HEK293 (cell line): ENCODE data around the gene MELTF.

Source experiments
- CTCF ChIA-PET: fragments of 350-600 bp; formaldehyde crosslinking; extraction: SDS; loops from one replicate; lab custom pipeline; 2021; ENCODE audit warnings: antibody characterized with exemption; lab: Yijun Ruan, JAX
- POLR2A ChIA-PET: fragments of 300-600 bp; formaldehyde crosslinking; extraction: SDS; loops from one replicate; lab custom pipeline; 2020; ENCODE audit warnings: antibody characterized with exemption, inconsistent platforms; lab: Yijun Ruan, JAX
- H3K27ac ChIP-seq: fragments of 200-500 bp; sonication (Bioruptor generic); 2 replicates; pipeline ENCODE4 v1.5.1; 2014; ENCODE audit warnings: low read depth, low read length, control low read depth, inconsistent platforms; ENCODE audit errors: extremely low read depth
- H3K36me3 ChIP-seq, 2 experiments: fragments of 200-500 bp in 1 of 2; sonication (Bioruptor generic) in 1 of 2; 1 replicate in 1 of 2; 2 replicates in 1 of 2; pipeline ENCODE4 v1.5.1; 2014 to 2017; ENCODE audit warnings: inconsistent platforms in 2 of 2, low read length in 2 of 2; ENCODE audit not compliant: control insufficient read depth in 2 of 2, insufficient read depth in 1 of 2
- H3K4me1 ChIP-seq: fragments of 200-500 bp; sonication (Bioruptor generic); 2 replicates; pipeline ENCODE4 v1.5.1; 2014; ENCODE audit warnings: mild to moderate bottlenecking, low read length, inconsistent platforms; ENCODE audit not compliant: control insufficient read depth, insufficient read depth
- H3K4me3 ChIP-seq: 2 replicates; pipeline ENCODE4 v1.5.1; 2011; ENCODE audit warnings: low read depth, mild to moderate bottlenecking, control low read depth, low read length, moderate library complexity
- H3K9me3 ChIP-seq: fragments of 200-500 bp; sonication (Bioruptor generic); 2 replicates; pipeline ENCODE4 v1.5.1; 2014; ENCODE audit warnings: low read depth, low read length, inconsistent platforms; ENCODE audit not compliant: control insufficient read depth, insufficient read depth
- BCL11B ChIP-seq: fragments of 450-650 bp; formaldehyde crosslinking; IDR thresholded peaks from 2 replicates; pipeline ENCODE4 v1.5.1; 2016; ENCODE audit warnings: low read depth, missing biosample characterization, missing genetic modification characterization
- EGR2 ChIP-seq: fragments of 450-650 bp; formaldehyde crosslinking; IDR thresholded peaks from 2 replicates; pipeline ENCODE4 v1.5.1; 2016; ENCODE audit warnings: low read depth, missing biosample characterization, missing genetic modification characterization
- GFI1B ChIP-seq: fragments of 450-650 bp; formaldehyde crosslinking; IDR thresholded peaks from 2 replicates; pipeline ENCODE4 v1.5.1; 2016; ENCODE audit warnings: missing biosample characterization, missing genetic modification characterization
- HOXD13 ChIP-seq: sonication (generic); formaldehyde crosslinking; IDR thresholded peaks from 2 replicates; pipeline ENCODE4 v1.8.0; 2022; ENCODE audit warnings: missing genetic modification reagents, borderline replicate concordance
- IKZF3 ChIP-seq: fragments of 450-650 bp; IDR thresholded peaks from 2 replicates; pipeline ENCODE4 v1.5.0; 2018; ENCODE audit warnings: missing biosample characterization, mild to moderate bottlenecking, missing genetic modification characterization, moderate library complexity
- KLF8 ChIP-seq: fragments of 450-650 bp; formaldehyde crosslinking; IDR thresholded peaks from 2 replicates; pipeline ENCODE4 v1.5.1; 2016; ENCODE audit warnings: missing biosample characterization, missing genetic modification characterization
- SCRT2 ChIP-seq: fragments of 450-650 bp; formaldehyde crosslinking; IDR thresholded peaks from 2 replicates; pipeline ENCODE4 v1.5.1; 2016; ENCODE audit warnings: missing biosample characterization, missing genetic modification characterization
- ZFP69B ChIP-seq: fragments of 450-650 bp; formaldehyde crosslinking; IDR thresholded peaks from 2 replicates; pipeline ENCODE4 v1.5.1; 2016; ENCODE audit warnings: missing biosample characterization, missing genetic modification characterization
- ZNF335 ChIP-seq: fragments of 450-650 bp; formaldehyde crosslinking; conservative IDR thresholded peaks from 2 replicates; pipeline ENCODE4 v1.5.1; 2016; ENCODE audit warnings: missing biosample characterization, missing genetic modification characterization
- ZNF449 ChIP-seq: fragments of 450-650 bp; formaldehyde crosslinking; IDR thresholded peaks from 2 replicates; pipeline ENCODE4 v1.5.1; 2017; ENCODE audit warnings: missing biosample characterization, mild to moderate bottlenecking, missing genetic modification characterization, moderate library complexity
- ZNF473 ChIP-seq: fragments of 450-650 bp; formaldehyde crosslinking; IDR thresholded peaks from 2 replicates; pipeline ENCODE4 v1.5.1; 2017; ENCODE audit warnings: missing biosample characterization, missing genetic modification characterization
- ZNF548 ChIP-seq: fragments of 450-650 bp; formaldehyde crosslinking; IDR thresholded peaks from 2 replicates; pipeline ENCODE4 v1.5.1; 2016; ENCODE audit warnings: missing biosample characterization, missing genetic modification characterization
- ZNF555 ChIP-seq: fragments of 450-650 bp; formaldehyde crosslinking; conservative IDR thresholded peaks from 2 replicates; pipeline ENCODE4 v1.5.1; 2017; ENCODE audit warnings: missing biosample characterization, mild to moderate bottlenecking, missing genetic modification characterization, inconsistent platforms
- ZNF561 ChIP-seq: fragments of 450-650 bp; IDR thresholded peaks from 2 replicates; pipeline ENCODE4 v1.5.1; 2018; ENCODE audit warnings: missing biosample characterization, missing genetic modification characterization, borderline replicate concordance
- ZNF585B ChIP-seq: fragments of 450-650 bp; formaldehyde crosslinking; IDR thresholded peaks from 2 replicates; pipeline ENCODE4 v1.5.1; 2016; ENCODE audit warnings: missing biosample characterization, missing genetic modification characterization
- ZNF621 ChIP-seq: fragments of 450-650 bp; formaldehyde crosslinking; IDR thresholded peaks from 2 replicates; pipeline ENCODE4 v1.5.1; 2017; ENCODE audit warnings: missing biosample characterization, missing genetic modification characterization
- ZNF660 ChIP-seq: fragments of 450-650 bp; IDR thresholded peaks from 2 replicates; pipeline ENCODE4 v1.5.1; 2018; ENCODE audit warnings: missing biosample characterization, mild to moderate bottlenecking, missing genetic modification characterization
- ZNF677 ChIP-seq: fragments of 450-650 bp; IDR thresholded peaks from 2 replicates; pipeline ENCODE4 v1.5.0; 2018; ENCODE audit warnings: missing biosample characterization, mild to moderate bottlenecking, missing genetic modification characterization, moderate library complexity
- TF ChIP-seq, protein P1 (sequence below): fragments of 450-650 bp; formaldehyde crosslinking; IDR thresholded peaks from 2 replicates; pipeline ENCODE4 v1.5.1; 2017; ENCODE audit warnings: missing biosample characterization, missing genetic modification characterization
- TF ChIP-seq, protein P2 (sequence below): fragments of 450-650 bp; formaldehyde crosslinking; IDR thresholded peaks from 2 replicates; pipeline ENCODE4 v1.5.1; 2016; ENCODE audit warnings: missing biosample characterization, missing genetic modification characterization, borderline replicate concordance

Gene MELTF

DNA sequence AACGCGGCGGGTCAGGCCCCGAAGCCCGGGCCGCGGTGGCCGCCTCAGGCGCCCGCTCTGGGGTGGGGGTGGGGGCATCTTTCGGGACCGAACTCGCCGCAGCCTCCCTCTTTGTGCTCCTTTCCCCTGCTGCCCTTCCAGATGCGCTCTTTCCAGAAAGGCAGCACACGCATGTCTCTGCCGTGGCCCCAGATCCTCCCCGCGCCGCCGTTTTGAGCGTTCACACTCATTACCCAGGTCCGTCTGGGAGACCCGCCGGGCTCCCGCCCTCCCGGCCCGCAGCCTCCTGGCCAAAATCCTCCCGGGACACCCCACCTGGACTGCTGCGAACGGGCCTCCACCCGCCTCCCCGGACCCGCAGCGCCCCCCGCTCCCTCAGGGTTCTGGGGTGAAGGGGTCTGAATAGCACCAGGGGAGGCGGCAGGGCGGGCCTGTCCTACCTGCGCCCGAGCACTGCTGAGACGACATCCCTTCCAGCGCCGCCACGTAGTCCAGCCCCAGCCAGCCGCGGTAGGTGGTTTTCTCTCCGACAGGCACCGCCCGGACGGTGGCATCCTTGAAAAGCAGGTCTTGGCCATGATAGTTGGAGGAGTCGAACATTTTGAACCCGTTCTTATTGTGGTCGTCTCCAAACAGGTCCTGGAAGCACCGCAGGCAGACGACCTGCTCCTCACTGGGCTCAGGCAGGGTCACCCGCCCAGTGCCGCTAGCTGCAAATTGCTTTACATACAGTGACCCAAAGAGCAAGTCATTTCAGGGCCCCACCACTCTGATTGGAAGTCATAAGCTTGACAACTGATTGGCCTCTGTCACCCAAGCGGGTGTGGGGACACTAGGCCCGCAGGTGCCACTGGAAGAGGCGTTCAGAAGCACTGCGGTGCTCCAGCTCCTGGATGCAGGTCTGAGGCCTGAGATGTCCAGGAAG lies 25.9 kb downstream of the MELTF start:
- Histone ChIP-seq H3K9me3 (no peaks in the 10 kb centered on the region), H3K4me1 (no peaks in the 10 kb centered on the region; the same call in 1 of the 2 replicates), H3K36me3 (peaks cover 0 to 15% of the 10 kb centered on the region in 2 experiments; a peak in 1 of 3 replicates), H3K4me3 (peak overlapping the region; percentile 22), H3K27ac (peak overlapping the region; percentile 60; the same call in 1 of the 2 replicates)
- ChIA-PET POLR2A (no interaction called here), CTCF (interaction anchor here (0.6 to 1.1 kb wide), 4 partner anchors 20 to 294 kb away, joined by 3 to 6 read pairs (median 3); partner anchors contain the start of gene MELTF)
- TF ChIP-seq ZNF335 (peak; percentile 53), GFI1B (tag by site-specific recombination) (no peak)
- TF ChIP-seq, all 188 proteins: peak for 1

DNA sequence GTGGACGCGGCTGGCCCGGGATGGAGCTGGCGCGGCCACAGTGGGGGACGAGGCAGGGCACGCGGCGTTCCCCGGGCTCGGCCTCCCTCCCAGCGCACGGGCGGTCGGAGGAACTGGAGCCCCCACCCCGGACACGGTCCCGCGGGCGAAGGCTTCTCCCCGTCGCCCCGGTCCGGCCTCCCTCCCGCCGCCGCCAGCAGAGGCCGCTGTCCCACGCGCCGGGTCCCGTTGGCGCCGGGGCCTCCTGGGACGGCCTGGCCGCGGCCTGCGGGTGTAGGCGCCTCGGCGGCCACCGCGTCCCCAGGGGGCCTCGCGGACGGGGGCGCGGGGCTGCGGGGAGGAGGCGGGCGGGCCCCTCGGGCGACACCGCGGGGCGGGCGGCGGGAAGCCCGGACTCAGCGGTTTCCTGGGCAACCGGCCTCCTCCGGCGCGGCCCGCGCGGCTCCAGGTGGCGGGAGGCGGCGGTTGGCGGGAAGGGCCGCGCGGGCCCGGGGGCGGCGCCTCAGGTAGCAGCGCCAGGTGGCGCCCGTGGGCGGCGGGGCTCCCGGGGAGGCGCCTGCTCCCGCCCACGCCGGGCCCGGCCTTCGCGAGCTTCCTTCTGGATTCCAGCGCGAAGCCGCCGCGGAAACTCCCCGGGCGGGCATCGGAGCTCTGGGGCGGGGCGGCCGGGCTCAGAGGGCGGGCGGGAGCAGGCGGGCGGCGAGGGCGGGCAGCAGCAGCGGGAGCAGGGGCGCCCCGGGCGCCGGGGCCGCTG lies 26.7 kb downstream of the MELTF start:
- Histone ChIP-seq H3K36me3 (peaks cover 0 to 15% of the 10 kb centered on the region in 2 experiments; a peak in 1 of 3 replicates), H3K4me1 (no peaks in the 10 kb centered on the region; the same call in 1 of the 2 replicates), H3K9me3 (no peaks in the 10 kb centered on the region), H3K27ac (peak overlapping the region; percentile 60), H3K4me3 (peak overlapping the region; percentile 22)
- CTCF ChIA-PET = interaction anchor here (0.6 to 1.1 kb wide), 5 partner anchors 26 to 155 kb away, joined by 3 read pairs; partner anchors contain the start of gene MELTF
- POLR2A ChIA-PET = no interaction called here
- no peak for TF ChIP-seq ZNF621 (tag by site-specific recombination)
- no peak for TF ChIP-seq ZNF548 (tag by site-specific recombination)
- TF ChIP-seq ZNF677 (tag by site-specific recombination) = 0 out of 2 replicates have a peak, but pooled peaks have one; percentile 2
- TF ChIP-seq, protein P1, sequence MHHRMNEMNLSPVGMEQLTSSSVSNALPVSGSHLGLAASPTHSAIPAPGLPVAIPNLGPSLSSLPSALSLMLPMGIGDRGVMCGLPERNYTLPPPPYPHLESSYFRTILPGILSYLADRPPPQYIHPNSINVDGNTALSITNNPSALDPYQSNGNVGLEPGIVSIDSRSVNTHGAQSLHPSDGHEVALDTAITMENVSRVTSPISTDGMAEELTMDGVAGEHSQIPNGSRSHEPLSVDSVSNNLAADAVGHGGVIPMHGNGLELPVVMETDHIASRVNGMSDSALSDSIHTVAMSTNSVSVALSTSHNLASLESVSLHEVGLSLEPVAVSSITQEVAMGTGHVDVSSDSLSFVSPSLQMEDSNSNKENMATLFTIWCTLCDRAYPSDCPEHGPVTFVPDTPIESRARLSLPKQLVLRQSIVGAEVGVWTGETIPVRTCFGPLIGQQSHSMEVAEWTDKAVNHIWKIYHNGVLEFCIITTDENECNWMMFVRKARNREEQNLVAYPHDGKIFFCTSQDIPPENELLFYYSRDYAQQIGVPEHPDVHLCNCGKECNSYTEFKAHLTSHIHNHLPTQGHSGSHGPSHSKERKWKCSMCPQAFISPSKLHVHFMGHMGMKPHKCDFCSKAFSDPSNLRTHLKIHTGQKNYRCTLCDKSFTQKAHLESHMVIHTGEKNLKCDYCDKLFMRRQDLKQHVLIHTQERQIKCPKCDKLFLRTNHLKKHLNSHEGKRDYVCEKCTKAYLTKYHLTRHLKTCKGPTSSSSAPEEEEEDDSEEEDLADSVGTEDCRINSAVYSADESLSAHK (tag by site-specific recombination) = no peak
- TF ChIP-seq ZFP69B (tag by site-specific recombination) = no peak
- no peak for TF ChIP-seq SCRT2
- no peak for TF ChIP-seq ZNF555 (tag by site-specific recombination)
- TF ChIP-seq, protein P2, sequence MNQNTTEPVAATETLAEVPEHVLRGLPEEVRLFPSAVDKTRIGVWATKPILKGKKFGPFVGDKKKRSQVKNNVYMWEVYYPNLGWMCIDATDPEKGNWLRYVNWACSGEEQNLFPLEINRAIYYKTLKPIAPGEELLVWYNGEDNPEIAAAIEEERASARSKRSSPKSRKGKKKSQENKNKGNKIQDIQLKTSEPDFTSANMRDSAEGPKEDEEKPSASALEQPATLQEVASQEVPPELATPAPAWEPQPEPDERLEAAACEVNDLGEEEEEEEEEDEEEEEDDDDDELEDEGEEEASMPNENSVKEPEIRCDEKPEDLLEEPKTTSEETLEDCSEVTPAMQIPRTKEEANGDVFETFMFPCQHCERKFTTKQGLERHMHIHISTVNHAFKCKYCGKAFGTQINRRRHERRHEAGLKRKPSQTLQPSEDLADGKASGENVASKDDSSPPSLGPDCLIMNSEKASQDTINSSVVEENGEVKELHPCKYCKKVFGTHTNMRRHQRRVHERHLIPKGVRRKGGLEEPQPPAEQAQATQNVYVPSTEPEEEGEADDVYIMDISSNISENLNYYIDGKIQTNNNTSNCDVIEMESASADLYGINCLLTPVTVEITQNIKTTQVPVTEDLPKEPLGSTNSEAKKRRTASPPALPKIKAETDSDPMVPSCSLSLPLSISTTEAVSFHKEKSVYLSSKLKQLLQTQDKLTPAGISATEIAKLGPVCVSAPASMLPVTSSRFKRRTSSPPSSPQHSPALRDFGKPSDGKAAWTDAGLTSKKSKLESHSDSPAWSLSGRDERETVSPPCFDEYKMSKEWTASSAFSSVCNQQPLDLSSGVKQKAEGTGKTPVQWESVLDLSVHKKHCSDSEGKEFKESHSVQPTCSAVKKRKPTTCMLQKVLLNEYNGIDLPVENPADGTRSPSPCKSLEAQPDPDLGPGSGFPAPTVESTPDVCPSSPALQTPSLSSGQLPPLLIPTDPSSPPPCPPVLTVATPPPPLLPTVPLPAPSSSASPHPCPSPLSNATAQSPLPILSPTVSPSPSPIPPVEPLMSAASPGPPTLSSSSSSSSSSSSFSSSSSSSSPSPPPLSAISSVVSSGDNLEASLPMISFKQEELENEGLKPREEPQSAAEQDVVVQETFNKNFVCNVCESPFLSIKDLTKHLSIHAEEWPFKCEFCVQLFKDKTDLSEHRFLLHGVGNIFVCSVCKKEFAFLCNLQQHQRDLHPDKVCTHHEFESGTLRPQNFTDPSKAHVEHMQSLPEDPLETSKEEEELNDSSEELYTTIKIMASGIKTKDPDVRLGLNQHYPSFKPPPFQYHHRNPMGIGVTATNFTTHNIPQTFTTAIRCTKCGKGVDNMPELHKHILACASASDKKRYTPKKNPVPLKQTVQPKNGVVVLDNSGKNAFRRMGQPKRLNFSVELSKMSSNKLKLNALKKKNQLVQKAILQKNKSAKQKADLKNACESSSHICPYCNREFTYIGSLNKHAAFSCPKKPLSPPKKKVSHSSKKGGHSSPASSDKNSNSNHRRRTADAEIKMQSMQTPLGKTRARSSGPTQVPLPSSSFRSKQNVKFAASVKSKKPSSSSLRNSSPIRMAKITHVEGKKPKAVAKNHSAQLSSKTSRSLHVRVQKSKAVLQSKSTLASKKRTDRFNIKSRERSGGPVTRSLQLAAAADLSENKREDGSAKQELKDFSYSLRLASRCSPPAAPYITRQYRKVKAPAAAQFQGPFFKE = no peak
- TF ChIP-seq ZNF561 (tag by site-specific recombination) = peak; percentile 27; the same call in 1 of the 2 replicates
- 0 out of 2 replicates have a peak, but pooled peaks have one; percentile 11 for TF ChIP-seq ZNF660
- TF ChIP-seq IKZF3 = no peak
- TF ChIP-seq BCL11B = no peak
- no peak for TF ChIP-seq HOXD13
- no peak for TF ChIP-seq KLF8 (tag by site-specific recombination)
- TF ChIP-seq ZNF449 (tag by site-specific recombination) = no peak
- no peak for TF ChIP-seq ZNF585B
- TF ChIP-seq ZNF473 (tag by site-specific recombination) = no peak
- 0 out of 2 replicates have a peak, but pooled peaks have one; percentile 9 for TF ChIP-seq EGR2 (tag by site-specific recombination)
